ENCODE measurements around the gene ARHGEF7.

ARHGEF7 gene

DNA sequence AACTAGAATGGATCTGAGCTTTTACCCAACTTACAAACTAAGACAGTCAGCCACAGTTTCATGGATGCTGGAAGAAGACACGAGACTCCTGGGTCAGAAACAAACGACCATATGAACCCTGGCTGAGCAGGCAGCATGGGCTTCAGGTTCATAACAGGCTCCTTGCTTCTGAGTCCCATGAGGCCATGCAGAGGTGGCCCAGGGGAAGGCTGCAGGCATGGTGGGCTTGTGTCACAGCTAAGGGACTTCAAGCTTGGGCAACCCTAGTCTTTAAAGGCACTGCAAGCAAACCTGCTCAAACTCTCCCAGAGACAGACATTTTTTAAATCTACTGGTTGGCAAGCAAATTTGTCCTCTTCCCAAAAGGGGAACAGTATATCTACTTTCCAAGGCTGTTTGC, 5.1 kb upstream of the ARHGEF7 start:
- no peak overlapping the region for H3K4me2 ChIP-seq
- H3K9me3 ChIP-seq = peaks cover 21% of the 10 kb centered on the region
- peaks cover 5% of the 10 kb centered on the region; the same call in 1 of the 2 replicates for H3K4me1 ChIP-seq
- no peak overlapping the region for H3K27ac ChIP-seq
- TF ChIP-seq Cebpa-rat (IDR thresholded peaks at IDR 0.05) = no peak
- no peak overlapping the region for H3K4me3 ChIP-seq
- no peaks in the 10 kb centered on the region for H3K36me3 ChIP-seq
- peaks cover 49% of the 10 kb centered on the region for H3K27me3 ChIP-seq
- peaks cover 12% of the 10 kb centered on the region for H4K20me1 ChIP-seq
- H3K9ac ChIP-seq = no peak overlapping the region

DNA sequence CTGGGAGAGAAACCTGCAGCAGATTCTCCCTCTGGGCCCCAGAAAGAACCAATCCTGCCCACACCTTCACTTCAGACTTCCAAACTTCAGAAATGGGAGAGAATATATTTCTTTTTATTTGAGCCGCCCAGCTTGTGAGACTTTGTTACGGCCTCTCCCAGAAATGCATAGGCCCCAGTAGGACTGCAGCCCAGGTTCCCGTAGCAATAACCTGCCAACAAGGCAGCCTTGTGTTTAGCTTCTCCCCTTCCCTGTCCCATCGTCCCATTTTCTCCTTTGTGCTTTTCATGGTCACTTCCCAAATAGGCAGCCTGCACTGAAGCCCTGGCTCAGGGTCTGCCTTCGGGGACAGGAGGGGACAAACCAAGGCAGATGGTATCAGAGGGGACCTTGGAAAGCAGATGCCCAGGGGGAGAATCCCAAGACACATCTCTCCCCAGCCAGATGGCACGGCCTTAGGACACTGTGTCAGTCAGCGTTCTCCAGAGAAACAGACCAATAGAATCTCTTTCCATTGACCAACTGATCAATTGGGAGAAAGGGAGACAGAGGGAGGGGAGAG, 3.7 kb upstream of the ARHGEF7 start:
- Histone ChIP-seq H3K9me3 (peaks cover 14% of the 10 kb centered on the region), H3K4me3 (no peak overlapping the region), H3K36me3 (no peaks in the 10 kb centered on the region), H3K4me2 (no peak overlapping the region), H4K20me1 (peaks cover 23% of the 10 kb centered on the region), H3K4me1 (peaks cover 14% of the 10 kb centered on the region; the same call in 1 of the 2 replicates), H3K27ac (no peak overlapping the region), H3K27me3 (peaks cover 63% of the 10 kb centered on the region), H3K9ac (no peak overlapping the region)
- no peak for TF ChIP-seq Cebpa-rat (IDR thresholded peaks at IDR 0.05)

DNA sequence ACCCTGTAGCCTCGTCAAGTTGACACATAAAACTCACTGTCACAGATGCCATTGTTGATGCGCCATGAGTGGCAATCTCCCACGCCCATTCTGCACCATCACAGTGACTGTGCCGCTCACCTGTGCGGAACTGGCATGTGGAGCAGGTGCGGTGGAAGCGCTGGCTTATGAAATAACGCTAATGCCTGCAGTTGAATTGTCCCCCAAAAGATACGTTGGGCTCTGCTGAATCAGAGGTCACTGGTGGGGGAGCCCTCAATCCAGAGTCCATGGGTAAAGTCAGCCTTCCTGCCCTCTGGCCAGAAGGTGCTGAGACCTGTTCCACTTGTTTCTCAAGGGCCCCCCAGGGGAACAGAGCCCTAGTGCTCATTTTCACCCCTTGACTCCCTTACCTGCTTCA, 2.9 kb upstream of the ARHGEF7 start:
- Histone ChIP-seq H3K4me2 (no peak overlapping the region), H3K4me3 (no peak overlapping the region), H3K9me3 (peaks cover 14% of the 10 kb centered on the region), H4K20me1 (peaks cover 23% of the 10 kb centered on the region), H3K9ac (no peak overlapping the region), H3K4me1 (peaks cover 14% of the 10 kb centered on the region; the same call in 1 of the 2 replicates), H3K27me3 (peaks cover 71% of the 10 kb centered on the region), H3K36me3 (no peaks in the 10 kb centered on the region), H3K27ac (no peak overlapping the region)
- no peak for TF ChIP-seq Cebpa-rat (IDR thresholded peaks at IDR 0.05)

DNA sequence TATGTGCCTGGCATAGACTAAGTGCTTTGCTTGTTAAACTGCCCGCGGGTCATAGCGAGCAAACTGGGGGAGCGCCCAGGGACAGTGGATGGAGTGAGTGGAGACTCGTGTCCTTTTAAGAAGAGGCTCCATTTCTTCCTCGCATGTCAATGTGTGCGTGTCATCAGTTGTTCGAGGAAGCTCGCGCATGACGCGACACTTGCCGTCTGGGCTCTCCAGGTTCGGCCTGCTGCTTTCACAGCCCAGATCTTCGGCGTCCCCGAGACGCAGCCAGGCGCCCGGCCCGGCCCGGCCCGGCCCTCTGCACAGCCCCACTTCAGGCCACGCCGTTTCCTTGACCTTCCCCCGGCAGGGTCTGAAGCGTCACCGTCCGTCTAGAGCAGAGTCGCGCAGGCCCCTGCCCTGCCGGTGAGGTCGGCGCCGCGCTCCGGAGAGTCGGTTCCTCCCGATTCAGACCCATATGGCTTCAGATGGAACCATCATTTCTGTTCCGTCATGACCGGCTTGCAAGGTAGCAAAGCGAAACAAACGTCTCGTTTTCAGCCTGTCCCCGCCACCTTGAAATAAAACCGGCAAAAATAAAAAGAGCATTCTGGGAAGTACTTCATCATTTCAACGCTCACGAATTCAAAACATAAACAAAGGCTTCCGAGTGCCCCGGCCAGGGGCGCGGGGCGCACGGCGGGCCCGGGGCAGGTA, 599 bp upstream of the ARHGEF7 start:
- peaks cover 14% of the 10 kb centered on the region for H3K9me3 ChIP-seq
- H3K4me1 ChIP-seq = peaks cover 14% of the 10 kb centered on the region; the same call in 1 of the 2 replicates
- H4K20me1 ChIP-seq = peaks cover 29% of the 10 kb centered on the region
- H3K27ac ChIP-seq = no peak overlapping the region
- H3K4me3 ChIP-seq = peak overlapping the region; percentile 68
- peaks cover 92% of the 10 kb centered on the region for H3K27me3 ChIP-seq
- H3K4me2 ChIP-seq = peak overlapping the region; percentile 95
- no peak overlapping the region for H3K9ac ChIP-seq
- TF ChIP-seq Cebpa-rat (IDR thresholded peaks at IDR 0.05) = no peak
- H3K36me3 ChIP-seq = no peaks in the 10 kb centered on the region

DNA sequence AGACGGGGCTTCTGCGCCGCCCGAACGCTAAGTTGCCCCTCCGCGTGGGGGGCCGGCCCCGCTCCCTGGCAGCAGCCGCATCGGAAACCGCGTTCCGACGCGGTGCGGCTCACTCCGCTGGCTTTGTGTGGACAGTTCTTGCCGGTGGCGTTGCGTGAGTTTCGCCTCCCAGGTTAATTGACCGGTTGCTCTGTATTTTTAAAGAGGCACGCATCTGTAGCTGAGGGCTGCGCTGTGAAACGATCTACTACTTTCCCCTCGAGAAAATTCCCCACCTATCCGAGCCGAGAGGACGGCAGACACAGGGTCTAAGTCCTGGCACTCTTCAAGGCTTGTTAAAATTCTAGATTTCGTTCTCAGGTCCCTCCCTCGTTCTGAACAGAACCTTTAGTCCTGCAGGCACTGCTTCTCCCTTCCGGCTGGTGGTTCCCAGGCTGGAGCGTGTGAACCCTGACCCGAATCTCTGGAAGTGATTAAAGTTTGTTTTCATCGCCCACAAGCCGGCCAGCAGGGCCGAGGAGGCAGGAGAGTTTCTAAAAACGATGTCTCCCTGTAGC, 933 bp downstream of the ARHGEF7 start:
- H3K4me2 ChIP-seq = no peak overlapping the region
- H3K4me3 ChIP-seq = no peak overlapping the region
- peaks cover 14% of the 10 kb centered on the region for H3K9me3 ChIP-seq
- H3K27ac ChIP-seq = no peak overlapping the region
- no peak for TF ChIP-seq Cebpa-rat (IDR thresholded peaks at IDR 0.05)
- peaks cover 29% of the 10 kb centered on the region for H4K20me1 ChIP-seq
- H3K36me3 ChIP-seq = no peaks in the 10 kb centered on the region
- H3K9ac ChIP-seq = no peak overlapping the region
- H3K27me3 ChIP-seq = peaks cover 83% of the 10 kb centered on the region
- peaks cover 14% of the 10 kb centered on the region; the same call in 1 of the 2 replicates for H3K4me1 ChIP-seq

DNA sequence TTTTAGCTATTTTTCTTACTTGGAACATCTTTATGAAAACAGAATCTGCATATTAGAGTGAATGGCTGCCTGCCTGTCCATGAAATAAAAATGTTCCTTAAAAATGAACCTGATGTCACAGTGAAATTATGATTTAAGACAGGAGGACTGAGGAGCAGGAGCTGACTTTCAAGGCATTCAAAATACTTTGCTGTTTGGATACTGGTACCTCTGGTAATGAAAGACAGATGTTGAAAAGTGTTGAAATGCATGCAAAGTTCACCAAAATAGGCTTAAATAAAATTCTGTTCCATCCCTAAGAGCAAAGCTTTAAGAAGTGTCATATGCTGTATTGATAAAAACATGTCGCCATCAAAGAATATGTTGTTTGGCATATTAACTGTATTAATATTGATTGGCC, 1.7 kb downstream of the ARHGEF7 start:
- Histone ChIP-seq H3K9ac (no peak overlapping the region), H3K27me3 (peaks cover 75% of the 10 kb centered on the region), H3K36me3 (no peaks in the 10 kb centered on the region), H3K27ac (no peak overlapping the region), H3K4me1 (peaks cover 14% of the 10 kb centered on the region; the same call in 1 of the 2 replicates), H3K4me2 (no peak overlapping the region), H3K4me3 (no peak overlapping the region), H3K9me3 (peaks cover 14% of the 10 kb centered on the region), H4K20me1 (peaks cover 29% of the 10 kb centered on the region)
- no peak for TF ChIP-seq Cebpa-rat (IDR thresholded peaks at IDR 0.05)

DNA sequence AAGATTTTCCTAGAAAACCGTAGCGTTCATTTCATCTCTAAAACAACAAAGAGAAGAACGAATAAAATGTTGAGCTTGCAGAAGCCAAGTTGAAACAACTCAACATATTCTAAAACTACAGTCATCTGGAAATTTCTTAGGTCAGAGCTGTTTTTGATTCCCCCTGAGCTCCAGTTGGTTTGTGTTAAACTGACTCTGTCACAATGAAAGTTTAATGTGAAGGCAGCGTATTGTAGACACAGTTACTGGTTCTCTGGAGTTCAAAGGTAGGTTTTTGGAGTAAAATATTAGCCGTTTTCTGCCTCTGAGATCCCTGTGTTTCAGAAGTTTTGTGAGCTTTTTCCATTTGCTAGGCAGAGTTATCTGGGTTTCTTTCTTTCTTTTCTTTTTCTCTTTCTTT, 2.2 kb downstream of the ARHGEF7 start:
- H3K27ac ChIP-seq = no peak overlapping the region
- H4K20me1 ChIP-seq = peaks cover 29% of the 10 kb centered on the region
- peaks cover 14% of the 10 kb centered on the region; the same call in 1 of the 2 replicates for H3K4me1 ChIP-seq
- peaks cover 70% of the 10 kb centered on the region for H3K27me3 ChIP-seq
- H3K4me2 ChIP-seq = no peak overlapping the region
- H3K9ac ChIP-seq = no peak overlapping the region
- no peak for TF ChIP-seq Cebpa-rat (IDR thresholded peaks at IDR 0.05)
- H3K9me3 ChIP-seq = peaks cover 14% of the 10 kb centered on the region
- no peak overlapping the region for H3K4me3 ChIP-seq
- no peaks in the 10 kb centered on the region for H3K36me3 ChIP-seq

DNA sequence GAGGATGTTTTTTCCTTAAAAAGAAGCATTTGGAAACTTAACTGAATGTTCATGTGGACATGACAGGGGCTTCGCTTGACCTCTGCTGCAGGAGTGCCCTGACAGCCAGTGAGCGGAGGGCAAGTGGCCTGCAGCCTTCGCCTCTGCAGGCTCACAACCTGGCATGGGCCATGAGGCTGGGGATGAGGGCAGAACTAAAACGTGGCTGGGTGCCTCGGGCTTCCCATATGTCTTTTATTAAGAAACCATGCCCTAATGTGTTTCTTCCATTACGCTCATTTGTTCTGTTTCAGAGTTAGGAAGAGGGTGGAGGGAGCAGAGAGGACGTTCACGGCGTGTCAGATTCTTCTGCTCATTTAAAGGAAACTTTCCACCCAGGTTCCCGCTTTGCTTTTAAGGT, 2.9 kb downstream of the ARHGEF7 start:
- Histone ChIP-seq H3K27me3 (peaks cover 64% of the 10 kb centered on the region), H3K4me3 (no peak overlapping the region), H3K4me2 (no peak overlapping the region), H3K9ac (no peak overlapping the region), H3K27ac (no peak overlapping the region), H4K20me1 (peaks cover 29% of the 10 kb centered on the region), H3K9me3 (peaks cover 11% of the 10 kb centered on the region), H3K36me3 (no peaks in the 10 kb centered on the region), H3K4me1 (peaks cover 14% of the 10 kb centered on the region; the same call in 1 of the 2 replicates)
- no peak for TF ChIP-seq Cebpa-rat (IDR thresholded peaks at IDR 0.05)

DNA sequence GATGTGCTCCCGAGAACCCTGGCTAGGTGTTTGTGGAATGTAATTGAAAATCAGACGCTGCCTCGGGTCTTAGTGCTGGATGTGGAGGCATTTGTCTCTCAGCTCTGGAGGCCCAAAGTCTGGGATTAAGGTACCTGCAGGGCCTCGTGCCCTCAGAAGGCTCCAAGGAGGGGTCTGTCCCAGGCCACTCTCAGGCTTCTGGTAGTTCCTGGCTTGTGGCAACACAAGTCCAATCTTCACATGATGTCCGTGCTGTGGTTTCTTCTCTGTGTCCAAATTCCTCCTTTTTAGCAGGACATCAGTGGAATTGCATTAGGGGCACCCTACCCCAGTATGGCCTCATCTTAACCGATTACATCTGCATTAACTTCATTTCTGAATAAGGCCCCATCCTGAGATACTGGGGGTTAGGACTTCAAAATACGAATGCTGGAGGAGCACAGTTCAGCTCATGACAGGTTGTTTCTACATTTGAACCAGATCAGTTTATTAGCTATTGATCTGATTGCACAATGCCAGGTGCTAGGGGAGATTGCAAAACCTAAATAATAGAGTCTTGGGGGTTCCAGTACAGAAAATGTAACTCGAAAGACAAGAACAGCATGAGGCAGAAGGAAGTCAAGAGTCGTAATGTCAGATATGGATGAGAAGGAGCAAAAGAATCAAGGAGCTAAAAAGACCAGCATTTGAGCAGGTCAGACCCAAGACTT, 3.9 kb downstream of the ARHGEF7 start:
- Histone ChIP-seq H4K20me1 (peaks cover 25% of the 10 kb centered on the region), H3K36me3 (no peaks in the 10 kb centered on the region), H3K4me3 (no peak overlapping the region), H3K4me1 (peaks cover 14% of the 10 kb centered on the region; the same call in 1 of the 2 replicates), H3K27ac (no peak overlapping the region), H3K9ac (no peak overlapping the region), H3K27me3 (peaks cover 53% of the 10 kb centered on the region), H3K9me3 (0 out of 2 replicates have a peak, but pooled peaks cover under 1% of the 10 kb centered on the region), H3K4me2 (no peak overlapping the region)
- TF ChIP-seq Cebpa-rat (IDR thresholded peaks at IDR 0.05) = no peak
